Activated CD8-positive, alpha-beta memory T cell treated with anti-CD3 and anti-CD28 coated beads for 48 hours (primary cell): Measurements from ENCODE around the gene PCYT1A.
"Not testable (repeated sequence)": the region's sequence is repeated elsewhere in the genome, so short reads cannot be mapped to it uniquely, and the experiment has no call there.

Source experiments
- DNase-seq, 3 experiments: peaks; one replicate each; pipeline ENCODE4 v3.0.0-alpha.2; 2020; ENCODE audit warnings: low read depth in 2 of 3, low spot score in 2 of 3

Gene PCYT1A

DNA sequence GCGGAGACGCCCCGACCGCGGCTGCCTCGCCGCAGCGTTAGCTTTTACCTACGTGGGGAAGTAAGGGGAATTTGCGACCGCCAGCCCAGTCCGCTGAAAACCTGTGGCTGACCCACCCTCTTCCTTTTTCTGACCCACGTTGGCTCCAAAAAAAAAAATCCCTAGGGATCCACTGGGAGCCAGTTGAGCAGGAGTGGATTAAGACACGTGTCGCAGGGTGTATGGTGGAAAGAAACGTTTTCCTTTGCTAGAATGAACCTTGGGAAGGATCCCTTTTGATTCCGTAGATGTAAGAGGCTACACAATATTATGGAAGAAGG lies 575 bp upstream of the PCYT1A start:
- no peak for DNase-seq

DNA sequence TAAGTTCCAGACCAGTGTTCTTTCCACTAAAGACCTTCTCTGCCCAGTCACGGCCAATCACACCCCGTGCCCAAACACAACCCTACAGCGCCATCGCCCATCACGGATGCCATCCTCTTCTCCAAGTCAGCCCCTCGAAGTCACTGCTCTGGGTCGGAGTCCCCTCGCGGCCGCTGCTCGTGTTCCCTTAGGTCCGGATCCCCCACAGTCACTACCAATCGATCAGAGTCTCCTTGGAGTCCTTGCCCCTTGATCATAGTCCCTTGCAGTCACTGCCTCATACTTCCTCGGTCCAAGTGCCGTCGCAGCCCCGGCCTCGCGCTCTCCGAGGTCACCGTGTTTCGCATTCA lies 461 bp downstream of the PCYT1A start:
- DNase-seq: peak in 2 of 3 experiments; percentile 11 to 14

GRCh38 chr3:196284396-196284795 lies 3.1 kb downstream of the PCYT1A start:
- no peak for DNase-seq

- no peak for DNase-seq
These were observed 5.6 kb downstream of the PCYT1A start for GRCh38 chr3:196281962-196282361.

DNA sequence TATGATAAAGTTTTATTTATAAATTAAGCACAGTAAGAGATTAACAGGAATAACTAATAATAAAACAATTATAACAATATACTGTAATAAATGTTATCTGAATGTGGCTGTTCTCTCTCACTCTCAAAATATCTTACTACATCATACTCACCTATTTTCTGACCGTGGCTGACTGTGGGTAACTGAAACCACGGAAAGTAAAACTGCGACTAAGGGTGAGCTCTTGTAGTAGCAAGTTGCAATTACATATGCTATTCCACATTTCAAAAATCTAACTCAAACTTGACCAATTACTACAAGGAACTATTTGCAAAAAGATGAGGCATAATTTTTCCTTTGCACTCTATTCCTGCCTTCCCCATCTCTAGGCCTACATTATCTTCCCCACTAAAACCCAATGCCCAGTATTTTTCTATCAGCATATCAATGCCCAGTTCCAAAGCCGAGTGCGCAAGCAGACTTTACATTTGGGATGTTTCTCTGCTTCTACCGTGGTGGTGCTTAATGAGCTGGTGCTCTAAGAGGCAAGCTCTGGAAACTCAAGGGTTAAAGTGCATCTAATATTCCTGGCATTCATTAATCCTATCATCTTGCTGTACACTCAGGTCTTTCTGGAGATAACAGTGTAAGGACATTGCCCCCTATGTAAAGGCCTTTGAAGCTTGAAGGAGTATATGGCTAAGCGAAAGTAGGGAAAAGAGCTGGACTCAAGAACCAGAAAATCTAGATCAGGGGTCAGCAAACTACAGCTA lies 6.7 kb downstream of the PCYT1A start:
- no peak for DNase-seq

GRCh38 chr3:196275126-196275525 lies 12.4 kb downstream of the PCYT1A start:
- DNase-seq: no peak

DNA sequence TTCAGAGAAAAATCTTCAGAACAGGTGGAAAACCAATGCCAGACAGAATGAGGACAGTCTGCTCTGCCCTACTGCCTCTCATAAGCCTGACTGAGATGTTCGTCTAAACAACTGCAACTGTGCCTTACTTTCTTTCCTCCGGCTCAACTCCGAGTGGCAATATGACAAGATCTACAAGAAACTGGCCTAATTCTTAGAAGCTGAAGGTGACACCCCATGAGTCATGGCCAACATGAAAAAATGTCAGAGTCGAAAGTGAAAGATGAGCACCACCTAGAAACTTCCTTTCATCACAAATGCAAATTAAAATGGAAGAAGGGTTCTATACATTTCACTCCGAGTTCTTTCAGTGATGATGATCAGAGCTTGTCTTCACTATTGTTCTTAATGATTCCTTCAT lies 12.9 kb downstream of the PCYT1A start:
- peak in 1 of 3 experiments; percentile 20 for DNase-seq

GRCh38 chr3:196273655-196274054 lies 13.9 kb downstream of the PCYT1A start:
- DNase-seq: no peak

DNA sequence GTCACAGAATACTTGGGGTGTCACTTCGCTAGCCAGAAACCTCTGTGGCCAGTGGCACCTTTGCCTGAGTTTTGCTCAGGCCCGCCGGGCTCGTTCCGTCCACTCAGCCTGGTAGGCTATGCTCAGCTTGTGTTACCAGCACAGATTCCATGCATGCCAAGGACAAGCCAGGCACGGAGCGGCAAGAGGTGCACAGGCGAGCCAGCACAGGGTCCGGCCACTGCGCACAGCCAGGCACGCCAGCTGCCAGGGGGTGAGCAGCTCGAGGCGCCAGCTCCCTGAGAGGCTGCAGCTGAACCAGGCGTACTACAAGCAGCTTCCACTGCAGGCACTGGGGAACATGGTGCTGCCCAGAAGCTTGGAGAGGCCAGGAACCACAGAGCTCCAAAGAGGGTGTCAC lies 14.7 kb downstream of the PCYT1A start:
- DNase-seq: no peak

DNA sequence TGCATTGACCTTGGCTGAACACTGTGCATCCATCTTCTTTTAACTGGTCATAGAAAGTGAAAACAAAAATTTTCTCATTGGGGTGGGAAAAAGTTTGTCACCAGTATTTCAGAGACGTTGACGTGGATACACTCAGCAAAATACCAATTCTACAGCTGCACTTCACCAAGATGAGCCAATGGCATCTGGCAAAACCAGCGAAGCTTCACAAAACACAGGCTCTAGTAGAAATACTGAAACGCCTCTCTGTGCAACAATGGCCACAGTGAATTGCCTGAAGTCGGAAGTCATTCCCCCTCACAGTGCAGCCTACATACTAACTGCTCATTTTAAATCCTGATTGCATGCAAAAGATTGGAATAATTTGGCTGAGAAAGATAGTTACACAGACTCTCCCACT lies 17.0 kb downstream of the PCYT1A start:
- DNase-seq: no peak

- DNase-seq: no peak
These were observed 19.0 kb downstream of the PCYT1A start for GRCh38 chr3:196268284-196269163.

- DNase-seq: no peak
These were observed 23.7 kb downstream of the PCYT1A start for GRCh38 chr3:196263819-196264218.

DNA sequence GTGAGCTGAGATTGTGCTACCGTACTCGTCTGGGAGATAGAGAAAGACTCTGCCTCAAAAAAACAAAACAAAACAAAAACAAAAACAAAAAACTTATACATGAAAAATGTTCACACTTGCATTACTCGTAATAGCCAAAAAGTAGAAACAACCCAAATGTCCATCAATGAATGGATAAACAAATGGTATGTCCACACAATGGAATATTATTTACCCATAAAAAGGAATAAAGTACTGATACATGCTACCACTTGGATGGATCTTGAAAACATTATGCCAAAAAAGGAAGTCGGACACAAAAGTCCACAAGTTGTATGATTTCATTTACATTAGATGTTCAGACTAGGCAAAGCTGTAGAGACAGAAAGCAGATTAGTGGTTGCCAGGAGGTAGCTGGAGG lies 26.7 kb downstream of the PCYT1A start:
- DNase-seq: no peak

GRCh38 chr3:196255776-196256175 lies 31.8 kb downstream of the PCYT1A start:
- DNase-seq: no peak

GRCh38 chr3:196254376-196255283 lies 32.9 kb downstream of the PCYT1A start:
- no peak for DNase-seq

DNA sequence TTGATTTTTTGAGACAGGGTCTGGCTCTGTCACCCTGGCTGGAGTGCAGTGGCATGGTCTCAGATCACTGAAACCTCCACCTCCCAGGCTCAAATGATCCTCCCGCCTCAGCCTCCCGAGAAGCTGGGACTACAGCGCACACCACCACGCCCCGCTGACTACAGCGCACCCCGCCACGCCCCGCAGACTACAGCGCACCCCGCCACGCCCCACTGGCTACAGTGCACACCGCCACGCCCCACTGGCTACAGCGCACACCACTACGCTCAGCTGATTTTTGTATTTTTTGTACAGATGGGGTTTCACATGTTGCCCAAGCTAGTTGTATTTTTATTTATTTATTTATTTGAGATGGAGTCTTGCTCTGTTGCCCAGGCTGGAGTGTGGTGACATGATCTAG lies 35.6 kb downstream of the PCYT1A start:
- DNase-seq: no peak

- DNase-seq: no peak
These were observed 40.8 kb downstream of the PCYT1A start for GRCh38 chr3:196246612-196247308.

- not testable (repeated sequence) for DNase-seq
These were observed 43.4 kb downstream of the PCYT1A start for GRCh38 chr3:196244166-196244565.

GRCh38 chr3:196241704-196242103 lies 45.8 kb downstream of the PCYT1A start:
- DNase-seq: no peak

DNA sequence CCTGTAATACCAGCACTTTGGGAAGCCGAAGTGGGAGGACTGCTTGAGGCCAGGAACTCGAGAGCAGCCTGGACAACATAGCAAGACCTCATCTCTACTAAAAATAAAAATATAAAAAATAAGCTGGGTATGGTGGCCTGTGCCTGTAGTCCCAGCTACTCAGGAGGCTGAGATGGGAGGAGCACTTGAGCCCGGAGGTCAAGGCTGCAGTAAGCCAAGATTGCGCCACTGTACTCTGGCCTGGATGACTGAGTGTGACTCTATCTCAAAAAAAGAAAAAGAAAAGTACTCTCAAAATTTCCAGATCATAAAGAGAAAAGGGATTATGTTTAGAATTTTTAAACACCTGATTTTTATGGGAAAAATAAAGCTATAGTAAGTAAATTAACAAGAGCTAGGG lies 47.1 kb downstream of the PCYT1A start:
- DNase-seq: no peak
